HepG2 (cell line): ENCODE measurements around the gene OTC.

Source experiments
- GABPA ChIP-seq, 2 experiments: IDR thresholded peaks; 2 replicates each; pipeline ENCODE4 v1.6.1; 2011 to 2016; ENCODE audit warnings: low read depth in 2 of 2, low read length in 1 of 2, missing biosample characterization in 1 of 2, missing genetic modification characterization in 1 of 2
- HNRNPUL1 ChIP-seq: fragments of 200-400 bp; formaldehyde crosslinking; IDR thresholded peaks from 2 replicates; pipeline ENCODE4 v1.6.1; 2017; ENCODE audit warnings: low read depth, mild to moderate bottlenecking, low read length, moderate library complexity
- NR2F2 ChIP-seq: IDR thresholded peaks from 2 replicates; pipeline ENCODE4 v1.6.1; 2012; ENCODE audit warnings: low read depth, inconsistent platforms, borderline replicate concordance
- NR3C1 ChIP-seq: sonication (generic); formaldehyde crosslinking; IDR thresholded peaks from 2 replicates; pipeline ENCODE4 v1.4.0; 2020; ENCODE audit warnings: missing genetic modification reagents
- ZNF124 ChIP-seq: sonication (generic); formaldehyde crosslinking; IDR thresholded peaks from 2 replicates; pipeline ENCODE4 v1.4.0; 2020; ENCODE audit warnings: missing genetic modification reagents

GRCh38 chrX:38365954-38366353 is 13.6 kb downstream of the OTC start:
- TF ChIP-seq NR3C1 (no peak), ZNF124 (CRISPR knock-in tag) (no peak), HNRNPUL1 (no peak), NR2F2 (no peak), GABPA (IDR thresholded peaks at IDR 0.05; ENCODE audit: low read depth, low read length) (no peak), GABPA (CRISPR knock-in tag; IDR thresholded peaks at IDR 0.05; ENCODE audit: low read depth) (no peak)
